Stimulated activated naive CD8-positive, alpha-beta T cell treated with anti-CD3 and anti-CD28 coated beads, Interleukin-15, Interleukin-2, amounts not matched to agents 100 ng/mL and 50 ng/mL, for 24 hours (primary cell): ENCODE measurements around the gene COQ8B.

Source experiments
- H3K27ac Mint-ChIP-seq: one replicate; pipeline ENCODE4 v1.8.0; 2021; ENCODE audit warnings: mild to moderate bottlenecking, mixed read lengths
- H3K27me3 Mint-ChIP-seq: one replicate; pipeline ENCODE4 v1.8.0; 2021; ENCODE audit warnings: mixed read lengths
- H3K36me3 Mint-ChIP-seq: one replicate; pipeline ENCODE4 v1.8.0; 2021; ENCODE audit warnings: low read depth, mixed read lengths
- H3K4me1 Mint-ChIP-seq: one replicate; pipeline ENCODE4 v1.8.0; 2021; ENCODE audit warnings: low read depth, mixed read lengths
- H3K4me3 Mint-ChIP-seq: one replicate; pipeline ENCODE4 v1.8.0; 2021; ENCODE audit warnings: mild to moderate bottlenecking, mixed read lengths
- H3K9me3 Mint-ChIP-seq: one replicate; pipeline ENCODE4 v1.8.0; 2021; ENCODE audit warnings: mixed read lengths

The COQ8B gene

DNA sequence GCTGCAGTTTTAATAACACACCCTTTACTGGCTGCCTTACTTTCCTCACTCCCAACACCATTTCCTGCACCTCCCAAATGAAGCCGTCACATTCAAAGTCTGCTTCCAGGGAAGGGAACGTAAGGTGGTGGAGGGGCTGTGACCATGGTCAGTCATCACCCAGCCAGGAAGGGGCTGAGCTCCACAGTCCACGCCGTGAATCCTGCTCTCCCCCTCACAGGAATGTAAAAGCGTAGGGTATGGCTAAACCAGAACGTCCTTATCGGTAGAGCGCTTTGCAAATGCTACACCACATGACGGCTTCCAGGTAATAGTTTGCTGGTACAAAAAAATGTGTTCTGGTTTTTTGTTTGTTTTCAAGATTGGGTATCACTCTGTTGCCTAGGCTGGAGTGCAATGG lies 33.2 kb downstream of the COQ8B start:
- no peak overlapping the region for H3K4me3 Mint-ChIP-seq
- no peaks in the 10 kb centered on the region for H3K4me1 Mint-ChIP-seq
- H3K27me3 Mint-ChIP-seq: no peaks in the 10 kb centered on the region
- no peak overlapping the region for H3K27ac Mint-ChIP-seq
- H3K36me3 Mint-ChIP-seq: peaks cover 32% of the 10 kb centered on the region
- no peaks in the 10 kb centered on the region for H3K9me3 Mint-ChIP-seq

DNA sequence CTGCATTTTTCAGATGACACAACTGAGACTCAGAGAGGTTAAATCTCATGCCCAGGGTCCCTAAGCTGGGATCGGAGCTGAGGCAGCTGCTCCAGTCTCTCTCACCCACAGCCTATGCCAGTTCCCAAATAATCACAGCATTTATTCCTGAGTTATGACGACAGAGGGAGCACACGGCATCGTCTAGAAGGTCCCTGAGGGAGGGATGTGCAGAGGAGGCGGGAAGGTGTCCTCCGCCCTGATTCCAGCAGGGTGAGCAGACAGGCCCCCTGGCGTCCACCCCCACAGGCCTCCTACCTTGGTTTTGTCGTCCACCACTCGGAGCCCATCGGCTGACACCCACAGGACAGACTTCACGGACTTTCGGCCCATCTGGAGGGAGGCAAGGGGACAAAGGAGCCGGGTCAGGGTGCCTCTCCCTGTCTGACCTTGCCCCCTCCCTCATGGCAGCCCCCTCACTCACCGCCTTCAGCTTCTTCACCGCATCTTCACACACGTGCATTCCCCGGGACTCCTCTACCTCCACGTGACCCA lies 34.2 kb downstream of the COQ8B start:
- Mint-ChIP-seq H3K27ac (no peak overlapping the region), H3K4me3 (no peak overlapping the region), H3K36me3 (peaks cover 41% of the 10 kb centered on the region), H3K27me3 (no peaks in the 10 kb centered on the region), H3K9me3 (no peaks in the 10 kb centered on the region), H3K4me1 (no peaks in the 10 kb centered on the region)

DNA sequence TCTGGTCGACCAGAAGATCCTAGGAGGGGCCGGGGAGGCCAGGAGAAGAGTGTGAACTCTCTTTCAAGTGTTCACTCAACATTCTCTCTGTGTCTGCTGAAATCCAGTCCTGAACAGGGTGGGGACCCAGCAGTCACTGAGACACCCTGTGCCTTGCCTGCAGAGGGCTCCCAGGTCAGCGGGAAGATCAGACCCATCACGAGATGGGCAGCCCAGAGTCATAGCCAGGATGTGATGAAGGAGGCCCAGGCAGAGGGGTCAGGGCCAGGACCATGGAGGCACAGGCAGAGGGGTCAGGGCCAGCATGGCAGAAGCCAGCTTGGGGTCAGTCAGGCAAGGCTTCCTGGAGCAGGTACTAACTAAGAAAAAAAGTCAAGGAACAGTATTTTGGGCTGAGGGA lies 35.6 kb downstream of the COQ8B start:
- Mint-ChIP-seq H3K36me3 (peaks cover 42% of the 10 kb centered on the region), H3K27me3 (no peaks in the 10 kb centered on the region), H3K27ac (no peak overlapping the region), H3K4me3 (no peak overlapping the region), H3K9me3 (no peaks in the 10 kb centered on the region), H3K4me1 (no peaks in the 10 kb centered on the region)

DNA sequence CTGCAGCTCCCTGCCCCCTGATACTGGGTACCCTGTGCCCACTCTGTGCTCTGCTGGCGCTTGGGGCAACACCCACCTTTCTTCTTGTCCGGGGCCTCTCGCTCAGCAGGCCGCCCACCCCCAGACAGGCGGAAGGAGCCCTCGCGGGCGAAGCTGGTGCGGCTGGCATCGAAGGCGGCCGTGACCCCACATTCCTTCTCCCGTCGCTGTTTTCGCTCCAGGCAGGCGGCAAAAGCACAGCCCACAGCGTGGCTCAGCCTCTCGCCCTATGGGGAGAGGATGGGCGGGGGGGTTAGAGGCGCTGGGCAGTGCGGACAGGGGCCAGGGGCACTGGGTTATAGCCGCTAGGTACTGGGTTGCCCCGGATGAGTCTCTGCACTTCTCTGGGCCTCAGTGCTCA lies 39.5 kb downstream of the COQ8B start:
- Mint-ChIP-seq H3K4me1 (no peaks in the 10 kb centered on the region), H3K27me3 (no peaks in the 10 kb centered on the region), H3K36me3 (peaks cover 35% of the 10 kb centered on the region), H3K9me3 (no peaks in the 10 kb centered on the region), H3K27ac (no peak overlapping the region), H3K4me3 (no peak overlapping the region)

DNA sequence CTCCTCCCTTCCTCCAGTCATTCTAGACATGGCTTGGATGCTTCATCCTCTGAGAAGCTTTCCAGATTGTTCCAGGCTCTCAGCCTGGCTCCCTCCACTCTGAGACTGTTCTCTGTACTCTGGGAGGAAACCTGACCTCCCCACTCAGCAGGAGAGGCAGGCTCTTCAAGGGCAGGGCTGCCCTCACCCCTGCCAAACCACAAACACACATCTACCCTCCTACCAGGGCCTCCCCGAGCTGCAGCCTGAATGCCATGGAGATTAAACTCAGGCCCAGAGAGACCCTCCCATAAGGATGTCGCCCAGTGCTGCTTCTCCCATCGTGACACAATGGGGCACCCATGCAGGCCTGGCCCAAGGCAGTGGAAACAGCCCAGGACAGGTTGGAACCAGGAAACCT lies 42.4 kb downstream of the COQ8B start:
- no peak overlapping the region for H3K27ac Mint-ChIP-seq

DNA sequence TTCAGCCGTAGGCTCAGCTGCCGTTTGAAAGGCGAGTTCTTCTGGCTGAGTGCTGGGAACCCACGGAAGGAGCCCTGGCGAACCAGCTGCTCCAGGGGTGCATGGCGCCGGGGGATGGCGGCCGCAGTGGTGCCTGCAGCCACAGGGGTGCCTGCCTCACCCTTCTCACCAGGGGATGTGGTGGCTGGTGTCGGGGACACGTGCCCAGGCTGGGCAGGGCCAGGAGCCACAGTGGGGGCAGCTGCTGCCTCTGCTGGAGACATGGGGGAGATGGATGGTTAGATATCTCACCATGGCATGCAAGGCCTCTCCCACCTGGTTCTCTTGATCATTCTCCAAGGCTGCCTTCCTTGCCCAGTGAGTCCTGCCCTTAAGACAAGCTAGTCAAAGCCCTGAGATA lies 43.3 kb downstream of the COQ8B start:
- Mint-ChIP-seq H3K27ac (no peak overlapping the region), H3K27me3 (no peaks in the 10 kb centered on the region), H3K9me3 (no peaks in the 10 kb centered on the region), H3K4me3 (no peak overlapping the region), H3K4me1 (no peaks in the 10 kb centered on the region), H3K36me3 (peaks cover 45% of the 10 kb centered on the region)

More for the DNA sequence above, 42.4 kb downstream of the COQ8B start:
- Mint-ChIP-seq H3K4me1 (no peaks in the 10 kb centered on the region), H3K27me3 (no peaks in the 10 kb centered on the region), H3K9me3 (no peaks in the 10 kb centered on the region), H3K4me3 (no peak overlapping the region), H3K36me3 (peaks cover 40% of the 10 kb centered on the region)

DNA sequence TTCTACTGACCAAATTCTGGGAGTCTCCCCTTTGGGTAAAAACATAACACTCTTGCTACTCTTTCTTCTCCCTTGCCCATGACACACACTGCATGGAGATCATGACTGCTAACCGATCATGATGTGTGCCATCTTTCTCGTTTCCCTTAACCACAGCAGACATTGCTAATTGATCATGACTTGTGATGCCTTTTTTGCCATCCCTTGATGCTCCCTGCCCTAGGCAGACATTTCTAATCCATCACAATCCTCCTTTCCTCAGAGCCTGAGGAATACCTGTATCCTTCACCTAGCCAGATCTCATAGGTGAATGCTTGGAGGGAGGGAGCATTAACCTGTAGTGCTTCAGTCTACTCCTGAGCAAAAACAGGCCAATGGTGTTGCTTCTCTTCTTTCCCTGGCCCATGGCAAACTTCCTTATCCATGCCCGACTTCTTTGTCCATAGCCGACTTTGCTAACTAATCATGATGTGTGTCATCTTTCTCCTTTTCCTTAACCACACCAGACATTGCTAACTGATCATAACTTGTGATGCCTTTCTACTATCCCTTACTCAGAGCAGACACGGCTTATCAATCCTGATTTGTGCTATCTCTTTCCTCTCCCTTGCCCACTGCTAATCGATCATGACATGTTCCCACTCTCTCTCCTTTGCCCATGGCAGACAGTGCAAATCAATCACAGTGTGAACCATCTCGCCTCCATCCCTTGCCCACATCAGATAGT lies 44.0 kb downstream of the COQ8B start:
- Mint-ChIP-seq H3K4me1 (no peaks in the 10 kb centered on the region), H3K27ac (no peak overlapping the region), H3K4me3 (no peak overlapping the region), H3K36me3 (peaks cover 38% of the 10 kb centered on the region), H3K9me3 (no peaks in the 10 kb centered on the region), H3K27me3 (no peaks in the 10 kb centered on the region)

DNA sequence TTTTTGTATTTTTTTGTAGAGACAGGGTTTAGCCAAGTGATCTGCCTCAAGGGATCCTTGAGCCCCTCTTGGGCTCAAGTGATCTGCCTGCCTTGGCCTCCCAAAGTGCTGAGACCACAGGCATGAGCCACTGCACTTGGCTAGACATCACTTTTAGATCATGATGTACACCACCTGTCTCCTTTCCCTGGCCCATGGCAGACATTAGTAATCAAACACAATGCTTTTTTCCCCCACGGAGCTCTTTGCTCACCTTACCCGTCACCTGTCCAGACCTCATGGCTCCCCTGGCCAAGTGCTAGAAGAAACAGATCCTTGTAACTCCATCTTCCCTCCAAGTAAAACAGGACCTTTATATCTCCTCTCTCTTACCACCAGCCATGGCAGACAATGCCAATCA lies 44.6 kb downstream of the COQ8B start:
- Mint-ChIP-seq H3K9me3 (no peaks in the 10 kb centered on the region), H3K4me3 (no peak overlapping the region), H3K36me3 (peaks cover 35% of the 10 kb centered on the region), H3K4me1 (no peaks in the 10 kb centered on the region), H3K27me3 (no peaks in the 10 kb centered on the region), H3K27ac (no peak overlapping the region)

DNA sequence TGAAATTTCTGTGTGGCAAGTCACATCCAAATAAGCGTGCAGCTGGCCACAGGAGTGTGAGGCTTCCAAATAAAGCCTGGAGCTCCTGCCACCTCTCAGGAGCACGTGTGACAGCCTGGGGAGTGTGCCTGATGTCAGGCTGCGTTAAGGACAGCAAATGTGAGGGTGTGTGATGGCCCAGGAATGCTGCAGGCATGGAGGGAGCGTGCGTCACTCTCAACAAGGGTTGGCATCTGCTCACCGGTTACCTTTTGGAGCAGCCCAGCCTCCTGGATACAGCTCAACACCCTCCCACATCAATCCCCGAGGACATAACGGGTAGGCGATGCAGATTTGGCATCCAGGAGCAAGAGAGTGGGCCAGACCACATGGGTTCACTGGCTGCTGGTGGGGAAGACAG lies 45.3 kb downstream of the COQ8B start:
- no peak overlapping the region for H3K4me3 Mint-ChIP-seq
- no peaks in the 10 kb centered on the region for H3K9me3 Mint-ChIP-seq
- no peaks in the 10 kb centered on the region for H3K27me3 Mint-ChIP-seq
- H3K36me3 Mint-ChIP-seq: peaks cover 35% of the 10 kb centered on the region
- no peak overlapping the region for H3K27ac Mint-ChIP-seq
- H3K4me1 Mint-ChIP-seq: peaks cover 5% of the 10 kb centered on the region

DNA sequence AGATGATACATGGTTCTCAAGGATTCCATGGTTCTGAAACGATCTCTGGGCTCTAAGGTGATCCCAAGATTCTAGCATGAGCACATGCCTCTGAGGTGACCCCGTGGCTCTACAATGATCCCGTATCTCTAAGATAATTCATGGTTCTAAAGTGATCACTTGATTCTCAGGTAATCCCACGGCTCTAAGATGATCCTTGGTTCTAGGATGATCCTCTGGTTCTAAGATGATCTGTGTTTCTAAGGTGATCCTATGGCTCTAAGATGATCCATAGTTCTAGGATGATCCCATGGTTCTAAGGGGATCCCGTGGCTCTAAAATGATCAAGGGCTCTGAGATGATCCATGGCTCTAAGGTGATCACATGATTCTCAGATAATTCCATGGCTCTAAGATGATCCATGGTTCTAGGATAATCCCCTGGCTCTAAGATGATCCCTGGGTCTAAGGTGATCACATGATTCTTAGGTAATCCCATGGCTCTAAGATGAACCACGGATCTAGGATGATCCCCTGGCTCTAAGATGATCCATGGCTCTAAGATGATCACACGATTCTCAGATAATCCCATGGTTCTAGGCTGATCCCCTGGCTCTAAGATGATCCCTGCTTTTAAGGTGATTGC lies 47.6 kb downstream of the COQ8B start:
- no peak overlapping the region for H3K4me3 Mint-ChIP-seq

DNA sequence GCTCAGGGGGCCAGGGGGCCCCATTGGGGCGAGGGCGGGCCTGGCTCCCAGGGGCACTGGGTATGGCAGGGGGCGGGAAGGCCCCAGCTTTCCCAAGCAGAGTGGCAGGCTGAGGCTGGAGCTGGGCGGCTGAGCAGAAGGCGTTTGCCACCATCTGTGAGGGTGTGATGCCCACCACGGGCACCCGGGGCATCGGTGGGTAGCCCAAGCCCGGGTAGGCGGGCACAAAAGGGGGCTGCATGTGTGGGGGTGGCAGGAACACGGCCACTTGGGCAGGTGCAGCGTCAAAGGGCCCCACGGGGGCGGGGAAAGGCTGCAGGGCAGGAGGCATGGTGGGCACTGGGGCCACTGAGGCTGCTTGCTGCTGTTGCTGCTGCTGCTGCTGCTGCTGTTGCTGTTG lies 49.1 kb downstream of the COQ8B start:
- Mint-ChIP-seq H3K4me1 (peaks cover 24% of the 10 kb centered on the region), H3K36me3 (peaks cover 31% of the 10 kb centered on the region), H3K27ac (no peak overlapping the region), H3K27me3 (no peaks in the 10 kb centered on the region), H3K9me3 (no peaks in the 10 kb centered on the region), H3K4me3 (no peak overlapping the region)

More for the DNA sequence above, 47.6 kb downstream of the COQ8B start:
- Mint-ChIP-seq H3K27ac (no peak overlapping the region), H3K9me3 (no peaks in the 10 kb centered on the region), H3K36me3 (peaks cover 31% of the 10 kb centered on the region), H3K27me3 (no peaks in the 10 kb centered on the region), H3K4me1 (peaks cover 9% of the 10 kb centered on the region)

DNA sequence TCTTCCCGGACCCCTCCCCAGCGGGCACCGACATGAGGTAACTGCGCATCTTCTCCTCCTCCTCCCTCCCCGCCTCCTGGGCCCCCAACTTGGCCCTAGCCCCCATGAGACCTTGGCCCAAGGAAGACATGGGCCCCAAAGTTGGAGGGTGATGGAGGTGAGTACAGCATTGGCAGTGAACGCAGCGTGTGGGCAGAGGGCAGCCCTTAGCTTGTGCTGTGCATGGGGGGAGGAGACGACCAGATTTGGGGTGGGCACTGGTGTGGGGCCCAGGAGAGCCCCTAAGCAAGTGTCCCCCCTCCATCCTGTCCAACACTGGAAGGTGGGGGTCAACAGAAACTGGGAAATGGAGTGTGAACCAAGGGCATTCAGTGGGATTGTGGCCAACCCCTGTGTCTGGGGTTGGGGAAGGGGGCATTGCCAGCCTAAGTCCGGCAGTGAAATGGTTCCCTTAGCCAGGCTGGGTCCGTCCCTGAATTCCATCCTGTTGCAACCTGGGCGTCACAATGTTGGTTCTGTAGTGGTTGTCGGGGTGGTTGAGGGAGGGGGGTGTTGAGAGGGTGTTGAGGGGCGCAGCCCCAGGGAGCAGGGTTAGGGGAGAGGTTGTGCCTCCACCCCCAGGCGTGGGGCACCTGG lies 49.8 kb downstream of the COQ8B start:
- Mint-ChIP-seq H3K27ac (no peak overlapping the region), H3K36me3 (peaks cover 31% of the 10 kb centered on the region), H3K9me3 (no peaks in the 10 kb centered on the region), H3K4me3 (no peak overlapping the region), H3K4me1 (peaks cover 24% of the 10 kb centered on the region), H3K27me3 (no peaks in the 10 kb centered on the region)

DNA sequence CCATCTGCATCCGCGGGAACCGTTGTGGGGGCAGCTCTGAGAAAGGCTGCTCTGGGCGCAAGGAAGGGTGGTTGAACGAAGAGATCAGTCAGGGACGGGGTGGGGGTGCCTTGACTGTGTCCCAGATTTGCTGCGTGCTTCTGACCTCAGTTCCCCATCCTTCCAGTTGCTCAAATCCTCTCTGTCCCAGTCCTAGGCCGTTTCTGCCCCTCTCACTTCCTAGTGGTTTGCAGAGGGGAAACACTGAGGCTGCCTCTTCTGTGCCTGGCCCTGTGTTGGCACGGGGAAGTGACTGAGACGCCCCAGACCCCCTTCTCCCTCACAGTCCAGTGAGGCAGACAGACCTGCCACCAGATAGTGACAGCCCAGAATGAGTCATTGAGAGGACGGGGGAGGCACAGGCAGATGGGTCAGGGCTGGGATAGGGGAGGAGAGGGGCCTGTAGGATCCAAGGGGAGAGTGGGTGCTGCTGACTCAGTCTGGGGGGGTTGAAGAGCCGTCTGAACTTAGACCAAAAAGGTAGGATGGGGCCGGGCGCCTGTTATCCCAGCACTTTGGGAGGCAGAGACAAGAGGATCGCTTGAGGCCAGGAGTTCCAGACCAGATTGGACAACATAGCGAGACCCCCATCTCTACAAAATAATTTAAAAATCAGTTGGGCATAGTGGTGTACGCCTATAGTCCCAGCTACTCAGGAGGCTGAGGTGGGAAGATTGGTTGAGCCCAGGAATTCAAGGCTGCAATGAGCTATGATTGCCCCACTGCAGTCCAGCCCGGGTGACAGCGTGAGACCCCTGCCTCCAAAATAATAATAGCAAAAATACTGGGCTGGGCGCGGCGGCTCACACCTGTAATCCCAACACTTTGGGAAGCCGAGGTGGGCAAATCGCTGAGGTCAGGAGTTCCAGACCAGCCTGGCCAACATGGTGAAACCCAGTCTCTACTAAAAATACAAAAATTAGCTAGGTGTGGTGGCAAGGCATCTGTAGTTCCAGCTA lies 52.7 kb downstream of the COQ8B start:
- peaks cover 6% of the 10 kb centered on the region for H3K36me3 Mint-ChIP-seq
- H3K4me3 Mint-ChIP-seq: peak overlapping the region; percentile 78
- H3K4me1 Mint-ChIP-seq: peaks cover 24% of the 10 kb centered on the region
- H3K27ac Mint-ChIP-seq: peak overlapping the region; percentile 72
- no peaks in the 10 kb centered on the region for H3K9me3 Mint-ChIP-seq
- no peaks in the 10 kb centered on the region for H3K27me3 Mint-ChIP-seq

DNA sequence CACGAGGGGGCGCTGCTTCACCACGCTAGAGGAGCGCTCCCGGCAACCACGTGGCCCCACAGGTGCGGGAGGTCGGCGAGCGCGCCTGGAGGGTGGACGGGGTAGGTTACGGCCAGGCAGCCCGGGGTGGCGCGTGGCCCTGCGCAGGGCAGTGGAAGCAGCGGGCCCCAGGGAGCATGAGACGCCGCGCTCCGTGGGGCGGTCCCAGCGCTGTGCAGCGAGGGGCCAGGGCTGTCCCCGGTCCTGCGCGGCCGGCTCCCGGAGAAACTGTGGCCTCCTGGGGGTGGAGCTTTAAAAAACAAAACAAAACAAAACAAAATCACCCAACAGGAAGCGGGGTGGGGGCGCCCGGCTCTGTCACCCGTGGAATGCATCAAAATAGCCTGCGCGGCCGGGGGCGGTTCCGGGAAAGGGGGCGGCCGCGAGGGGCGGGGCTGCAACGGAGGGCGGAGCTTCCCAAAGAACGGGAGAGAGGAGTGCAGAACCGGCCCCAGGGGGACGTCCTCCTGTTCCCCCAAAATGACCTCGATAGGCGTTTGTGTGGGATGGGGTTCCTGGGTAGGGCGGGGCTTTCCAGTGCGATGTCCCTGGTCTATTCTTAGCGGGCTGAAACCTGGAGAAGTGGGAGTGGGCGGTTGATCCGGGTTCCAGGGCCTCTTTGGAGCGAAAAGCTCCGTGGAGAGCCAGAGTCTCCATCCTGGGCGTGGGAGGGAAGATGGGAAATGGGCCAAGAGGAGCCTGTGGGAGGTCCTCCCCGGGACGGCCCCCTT lies 53.6 kb downstream of the COQ8B start:
- Mint-ChIP-seq H3K9me3 (no peaks in the 10 kb centered on the region), H3K27ac (peak overlapping the region; percentile 85), H3K4me3 (peak overlapping the region; percentile 78), H3K27me3 (no peaks in the 10 kb centered on the region), H3K4me1 (peaks cover 24% of the 10 kb centered on the region), H3K36me3 (no peaks in the 10 kb centered on the region)
